NCI-H748 treated with DMSO at 0.1 percent for 48 hours (cell line): Measurements from ENCODE around the gene TSEN15.

Experiments used
- DNase-seq: peaks from one replicate; lab custom pipeline; 2025; lab: John Stamatoyannopoulos, UW

The TSEN15 gene

DNA sequence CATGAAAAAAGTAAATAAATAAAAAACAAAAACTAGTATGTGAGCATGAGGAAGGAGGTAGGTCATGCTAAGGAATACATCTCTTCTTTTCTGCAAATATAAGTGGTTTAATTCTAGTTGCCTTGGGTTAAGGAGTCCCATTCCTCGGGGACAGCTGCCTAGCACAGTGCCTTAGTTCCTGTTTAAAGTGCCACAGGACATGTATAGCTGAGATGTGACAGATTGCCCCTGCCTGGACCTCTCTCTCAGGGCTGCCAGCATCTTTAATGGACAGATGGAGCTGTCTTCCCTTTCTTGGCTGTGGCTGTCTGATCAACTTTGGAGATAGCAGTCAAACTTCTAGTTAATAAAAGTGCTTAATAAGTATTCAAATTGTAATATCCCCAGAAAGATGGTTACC, 50.0 kb downstream of the TSEN15 start:
- no peak for DNase-seq

DNA sequence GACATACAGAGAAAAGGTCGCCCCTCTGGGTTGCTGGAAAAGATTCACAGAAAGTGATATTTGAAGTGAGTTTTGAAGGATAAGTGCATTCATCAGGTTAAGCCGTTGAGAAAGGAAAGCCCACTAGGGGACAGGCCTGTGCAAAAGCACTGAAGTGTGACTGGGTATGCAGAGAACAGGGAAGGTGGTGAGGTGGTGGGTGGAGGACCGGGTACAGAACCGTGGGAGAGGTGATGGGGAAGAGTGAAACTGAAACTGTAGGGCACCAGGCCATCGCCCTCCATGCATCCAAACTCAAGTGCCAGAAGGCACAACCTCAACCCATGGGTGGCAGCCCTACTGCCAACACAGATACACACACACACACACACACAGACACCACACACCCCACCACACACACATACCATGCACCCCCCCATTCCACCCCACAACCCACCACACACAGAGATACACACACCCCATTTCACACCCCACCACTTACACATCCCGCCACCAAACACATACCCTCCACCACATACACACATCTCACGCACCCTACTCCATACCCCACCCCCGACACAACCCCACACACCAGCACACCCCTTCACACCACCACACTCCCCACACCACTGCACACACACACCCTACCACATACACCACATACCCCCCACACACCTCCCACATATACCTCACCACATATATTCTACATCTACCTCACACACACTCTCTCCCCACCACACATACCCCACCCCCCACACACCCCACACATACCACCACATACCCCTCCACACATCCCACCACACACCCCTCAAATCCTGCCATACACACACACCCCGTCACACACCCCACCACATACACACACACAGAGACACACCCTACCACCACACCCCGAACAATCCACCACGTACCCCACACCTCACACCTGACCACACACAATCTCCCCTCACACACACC, 59.0 kb downstream of the TSEN15 start:
- no peak for DNase-seq

DNA sequence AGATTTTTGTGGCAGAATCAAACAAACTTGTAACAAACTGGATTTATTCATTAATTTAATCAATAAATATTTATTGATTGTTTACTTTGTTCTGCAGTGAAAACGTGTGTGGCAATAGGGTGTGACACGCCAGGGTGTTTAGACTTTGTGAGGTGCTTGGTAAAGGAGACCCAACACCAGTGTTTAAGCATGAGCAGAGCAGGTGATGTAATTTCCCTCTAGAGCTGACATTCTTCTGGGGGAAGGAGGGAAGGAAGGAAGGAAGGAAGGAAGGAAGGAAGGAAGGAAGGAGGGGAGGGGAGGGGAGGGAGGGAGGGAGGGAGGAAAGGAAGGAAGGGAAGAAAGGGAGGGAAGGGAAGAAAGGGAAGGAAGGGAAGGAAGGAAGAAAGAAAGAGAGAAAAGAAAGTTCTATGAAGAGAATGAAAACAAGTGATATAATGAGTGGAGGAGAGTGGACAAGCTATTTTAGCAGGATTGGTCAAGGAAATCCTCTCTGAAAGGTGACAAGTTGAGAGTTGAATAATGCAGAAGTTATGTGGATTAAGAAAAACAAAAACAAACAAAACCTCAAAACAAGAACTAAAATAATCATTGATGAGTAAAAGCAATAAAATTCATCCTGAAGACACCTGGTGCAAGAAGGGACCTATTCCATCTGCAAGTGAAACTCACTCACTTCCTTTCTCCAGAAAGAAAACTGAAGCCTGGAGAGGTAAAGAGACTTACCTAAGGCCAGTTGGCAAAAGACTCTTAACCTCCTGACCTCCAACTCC, 60.8 kb downstream of the TSEN15 start:
- no peak for DNase-seq

DNA sequence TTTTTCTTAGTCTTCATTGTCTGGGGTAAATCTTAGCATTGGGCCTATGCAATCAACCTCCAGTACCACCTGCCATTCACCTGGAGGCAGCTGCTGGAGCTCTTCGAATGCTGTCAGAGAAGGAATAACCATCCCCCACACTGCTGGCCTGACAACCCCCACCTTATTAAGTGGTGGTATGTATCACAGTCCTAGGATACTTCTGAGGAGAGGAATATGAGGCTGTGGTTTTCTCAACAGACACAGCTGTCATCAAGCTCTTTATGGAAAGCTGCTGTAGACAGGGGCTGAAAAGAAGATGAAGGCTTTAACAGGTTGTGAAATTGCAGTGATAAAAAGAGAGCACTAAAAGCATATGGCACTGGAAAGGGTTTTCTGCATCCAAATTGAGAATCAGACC, 61.7 kb downstream of the TSEN15 start:
- no peak for DNase-seq

DNA sequence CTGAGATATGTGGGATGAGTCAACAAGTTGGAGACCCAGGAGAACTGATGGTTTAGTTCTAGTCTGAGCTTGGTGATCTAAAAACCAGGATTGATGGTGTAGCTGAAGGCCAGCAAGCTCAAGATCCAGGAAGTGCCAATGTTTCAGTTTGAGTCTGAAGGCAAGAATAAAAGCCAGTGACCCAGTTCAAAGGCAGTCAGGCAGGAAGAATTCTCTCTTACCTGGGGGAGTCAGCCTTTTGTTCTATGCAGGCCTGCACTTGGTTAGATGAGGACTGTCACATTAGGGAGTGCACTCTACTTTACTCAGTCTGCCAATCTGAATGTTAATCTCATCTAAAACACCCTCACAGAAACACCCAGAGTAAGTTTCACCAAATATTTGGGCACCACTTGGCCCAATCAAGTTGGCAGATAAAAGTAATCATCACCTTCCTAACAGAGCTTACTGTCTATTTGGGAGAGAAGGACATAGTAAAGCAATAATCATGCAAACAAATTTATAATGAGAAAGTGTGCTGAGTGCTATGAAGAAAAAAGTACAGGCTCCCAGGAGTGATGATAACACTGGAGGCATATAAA, 63.4 kb downstream of the TSEN15 start:
- DNase-seq = no peak

DNA sequence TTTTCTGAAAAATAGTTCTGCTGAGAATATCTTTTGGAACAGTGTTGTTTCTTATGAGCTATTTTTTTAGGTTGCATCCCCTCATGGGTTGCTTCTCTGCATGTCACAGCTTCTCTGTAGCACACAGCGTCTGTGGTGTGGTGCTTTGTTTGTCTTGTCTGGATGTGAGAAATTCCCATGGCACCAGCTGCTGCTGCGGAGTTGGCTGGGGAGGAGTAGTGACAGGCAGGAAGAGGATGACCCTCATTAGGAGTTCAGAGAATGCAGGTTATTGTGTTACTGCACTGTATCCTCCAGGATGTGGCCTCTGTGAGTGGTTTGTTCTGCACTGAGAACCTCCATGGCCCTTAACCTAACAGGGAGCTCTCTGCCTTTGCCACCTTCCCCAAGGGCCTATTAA, 64.8 kb downstream of the TSEN15 start:
- no peak for DNase-seq

DNA sequence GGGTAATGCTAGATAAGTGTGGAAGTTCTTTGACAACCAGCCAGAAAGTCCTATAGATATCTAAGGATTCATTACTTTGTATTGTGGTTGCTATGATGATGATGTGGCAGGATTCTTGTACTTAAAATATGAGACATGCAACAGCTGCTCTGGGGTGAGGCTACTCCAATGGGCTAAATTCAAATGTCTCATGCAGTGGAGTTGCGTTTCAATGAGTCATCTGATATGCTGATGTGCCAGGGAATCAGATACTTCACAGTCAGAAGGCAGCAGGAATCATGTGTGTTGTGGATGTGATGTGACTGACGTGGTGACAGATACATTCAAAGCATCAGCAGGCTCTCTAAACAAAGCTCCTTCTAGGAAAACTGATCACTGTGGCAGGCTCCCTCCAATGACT, 66.5 kb downstream of the TSEN15 start:
- DNase-seq = no peak
